Mesodermal cell (in vitro differentiated cells): ENCODE results near the gene OR2T11.

Experiments
- H3K27ac ChIP-seq: 2 replicates; pipeline ENCODE4 v1.7.0; 2013; ENCODE audit warnings: mild to moderate bottlenecking, low read depth, low read length, moderate library complexity; ENCODE audit not compliant: severe bottlenecking
- H3K36me3 ChIP-seq: 2 replicates; pipeline ENCODE4 v1.7.1; 2013; ENCODE audit warnings: mild to moderate bottlenecking, low read length, moderate library complexity; ENCODE audit not compliant: control insufficient read depth, insufficient read depth
- H3K4me1 ChIP-seq: one replicate; pipeline ENCODE4 v1.7.1; 2013; ENCODE audit warnings: mild to moderate bottlenecking, low read length; ENCODE audit not compliant: insufficient read depth, control insufficient read depth, poor library complexity, severe bottlenecking
- H3K4me3 ChIP-seq: 2 replicates; pipeline ENCODE4 v1.7.0; 2013; ENCODE audit warnings: low read length, control low read depth, mild to moderate bottlenecking; ENCODE audit not compliant: insufficient read depth, poor library complexity, severe bottlenecking; ENCODE audit errors: extremely low read depth
- H3K9me3 ChIP-seq: 2 replicates; pipeline ENCODE4 v1.7.1; 2013; ENCODE audit warnings: mild to moderate bottlenecking, low read length, moderate library complexity; ENCODE audit not compliant: control insufficient read depth
- WGBS, 2 experiments: methylation state at CpG; one replicate each; pipeline ENCODE4 v1.1.5; 2013; ENCODE audit warnings: missing lambda C conversion rate in 2 of 2; ENCODE audit not compliant: insufficient coverage in 2 of 2; 5-methylcytosine and 5-hydroxymethylcytosine counted together

Gene OR2T11

GRCh38 chr1:248618119-248618518, 16.8 kb downstream of the OR2T11 start:
- Histone ChIP-seq H3K9me3 (peaks cover 58% of the 10 kb centered on the region), H3K27ac (no peak overlapping the region)
- WGBS, 2 experiments, result 66 to 73% methylated on average over 5 to 7 of the region's 7 CpGs

DNA sequence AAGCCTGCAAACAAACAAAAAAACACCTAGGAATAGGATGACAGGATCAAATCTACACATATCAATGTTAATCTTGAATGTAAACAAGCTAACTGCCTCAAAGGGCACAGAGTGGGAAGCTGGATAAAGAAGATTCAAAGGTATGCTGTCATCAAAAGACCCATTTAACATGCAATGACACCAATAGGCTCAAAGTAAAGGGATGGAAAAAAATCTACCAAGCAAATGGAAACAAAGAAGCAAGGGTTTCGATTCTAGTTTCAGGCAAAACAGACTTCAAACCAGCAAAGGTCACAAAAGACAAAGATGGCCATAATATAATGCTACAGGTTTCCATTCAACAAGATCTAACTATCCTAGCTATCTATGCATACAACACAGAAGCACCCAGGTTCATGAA, 21.1 kb downstream of the OR2T11 start:
- H3K9me3 ChIP-seq, result peaks cover 75% of the 10 kb centered on the region
- 60% methylated on average over 1 of the region's 1 CpG; no CpG with 5 or more reads in 1 of the 2 experiments for WGBS, 2 experiments

More at GRCh38 chr1:248618119-248618518, 16.8 kb downstream of the OR2T11 start:
- Histone ChIP-seq H3K4me1 (no peaks in the 10 kb centered on the region), H3K4me3 (no peak overlapping the region), H3K36me3 (no peaks in the 10 kb centered on the region)

DNA sequence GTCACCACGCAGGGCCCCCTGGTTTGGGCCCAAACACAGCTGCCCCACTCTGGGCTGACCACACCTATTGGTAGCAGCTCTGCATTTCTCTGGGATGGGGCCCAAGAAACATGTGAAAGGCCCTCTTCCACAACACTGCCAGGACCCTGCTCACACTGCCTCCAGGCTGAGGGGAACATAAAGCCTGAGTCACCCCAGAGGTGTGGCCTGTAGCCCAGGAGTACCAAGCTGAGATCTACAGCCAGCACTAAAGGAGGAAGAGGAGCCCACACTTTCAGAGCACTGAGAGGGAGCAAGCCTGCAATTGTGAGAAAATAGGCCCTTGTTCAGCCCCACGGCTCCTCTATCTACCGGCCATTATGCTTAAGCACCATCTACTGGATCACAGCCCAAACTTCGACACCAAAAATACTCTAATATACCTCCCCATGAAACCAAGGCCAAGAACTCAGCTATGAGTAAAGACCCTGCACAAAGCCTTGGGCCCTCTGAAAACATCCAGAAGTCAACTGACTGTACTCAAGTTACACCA, 22.9 kb downstream of the OR2T11 start:
- Histone ChIP-seq H3K9me3 (peaks cover 66% of the 10 kb centered on the region), H3K4me1 (no peaks in the 10 kb centered on the region), H3K4me3 (no peak overlapping the region), H3K27ac (no peak overlapping the region), H3K36me3 (no peaks in the 10 kb centered on the region)
- WGBS, 2 experiments, result 77 to 86% methylated on average over 2 to 3 of the region's 4 CpGs

More for the DNA sequence above, 21.1 kb downstream of the OR2T11 start:
- H3K27ac ChIP-seq, result no peak overlapping the region
- no peaks in the 10 kb centered on the region for H3K4me1 ChIP-seq
- H3K36me3 ChIP-seq, result no peaks in the 10 kb centered on the region
- no peak overlapping the region for H3K4me3 ChIP-seq

- no peak overlapping the region for H3K27ac ChIP-seq
- no peak overlapping the region for H3K4me3 ChIP-seq
- H3K36me3 ChIP-seq, result no peaks in the 10 kb centered on the region
- peaks cover 67% of the 10 kb centered on the region for H3K9me3 ChIP-seq
- no CpG with 5 or more reads among the region's 3 CpGs for WGBS, 2 experiments
- H3K4me1 ChIP-seq, result no peaks in the 10 kb centered on the region
Measured at GRCh38 chr1:248610301-248610700, 24.6 kb downstream of the OR2T11 start.

- peaks cover 33% of the 10 kb centered on the region for H3K9me3 ChIP-seq
- H3K4me3 ChIP-seq, result no peak overlapping the region
Measured at GRCh38 chr1:248599396-248599795, 35.5 kb downstream of the OR2T11 start.

GRCh38 chr1:248597589-248597988, 37.3 kb downstream of the OR2T11 start, which contains the start of gene OR2T10:
Gene OR2T10, minus strand, starts transcription at chr1:248597700. Its CDS starts 3,932 bp downstream, at chr1:248593768.
- Histone ChIP-seq H3K27ac (no peak within 1 kb of the TSS), H3K9me3 (peaks cover 31% of the 10 kb centered on the region)
- 88 to 95% methylated on average over 4 to 5 of the region's 6 CpGs for WGBS, 2 experiments

More at GRCh38 chr1:248599396-248599795, 35.5 kb downstream of the OR2T11 start:
- WGBS, 2 experiments, result 60 to 77% methylated on average over 6 of the region's 8 CpGs
- Histone ChIP-seq H3K36me3 (no peaks in the 10 kb centered on the region), H3K4me1 (no peaks in the 10 kb centered on the region), H3K27ac (no peak overlapping the region)

DNA sequence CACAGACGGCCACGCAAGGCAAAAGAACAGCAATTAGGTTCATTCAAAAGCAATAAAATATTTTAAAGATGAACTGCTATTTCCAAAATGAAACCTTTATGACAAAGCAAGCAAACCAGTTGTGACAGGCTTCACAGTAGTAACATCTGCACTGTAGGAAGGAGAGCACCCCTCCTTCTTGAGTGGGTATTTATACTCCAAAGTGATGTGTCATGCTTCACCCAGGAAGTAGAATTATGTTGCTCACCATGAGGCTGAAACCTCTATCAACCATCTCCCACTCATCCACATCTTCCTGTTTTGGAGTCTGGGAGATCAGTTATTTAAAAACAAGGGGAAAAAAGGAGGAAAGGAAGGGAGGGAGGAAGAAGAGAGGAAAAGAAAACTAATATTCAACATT, 38.3 kb downstream of the OR2T11 start:
- no CpG with 5 or more reads among the region's 2 CpGs for WGBS, 2 experiments
- no peaks in the 10 kb centered on the region for H3K36me3 ChIP-seq
- H3K9me3 ChIP-seq, result peaks cover 27% of the 10 kb centered on the region
- H3K4me1 ChIP-seq, result no peaks in the 10 kb centered on the region
- no peak overlapping the region for H3K4me3 ChIP-seq
- H3K27ac ChIP-seq, result no peak overlapping the region

More at GRCh38 chr1:248597589-248597988, 37.3 kb downstream of the OR2T11 start, which contains the start of gene OR2T10:
- H3K36me3 ChIP-seq, result no peaks in the 10 kb centered on the region
- no peaks in the 10 kb centered on the region for H3K4me1 ChIP-seq
- H3K4me3 ChIP-seq, result no peak within 1 kb of the TSS

- WGBS, 2 experiments, result 73 to 84% methylated on average over 4 to 5 of the region's 5 CpGs
- H3K4me1 ChIP-seq, result no peaks in the 10 kb centered on the region
- H3K27ac ChIP-seq, result no peak overlapping the region
- no peaks in the 10 kb centered on the region for H3K36me3 ChIP-seq
- no peak overlapping the region for H3K4me3 ChIP-seq
- H3K9me3 ChIP-seq, result peaks cover 36% of the 10 kb centered on the region
Measured at GRCh38 chr1:248593226-248593625, 41.7 kb downstream of the OR2T11 start.

- H3K4me1 ChIP-seq, result no peaks in the 10 kb centered on the region
- H3K4me3 ChIP-seq, result no peak overlapping the region
- WGBS, 2 experiments, result no CpG with 5 or more reads among the region's 1 CpG
- no peak overlapping the region for H3K27ac ChIP-seq
- H3K9me3 ChIP-seq, result peaks cover 36% of the 10 kb centered on the region
- no peaks in the 10 kb centered on the region for H3K36me3 ChIP-seq
Measured at GRCh38 chr1:248592655-248593054, 42.2 kb downstream of the OR2T11 start.

DNA sequence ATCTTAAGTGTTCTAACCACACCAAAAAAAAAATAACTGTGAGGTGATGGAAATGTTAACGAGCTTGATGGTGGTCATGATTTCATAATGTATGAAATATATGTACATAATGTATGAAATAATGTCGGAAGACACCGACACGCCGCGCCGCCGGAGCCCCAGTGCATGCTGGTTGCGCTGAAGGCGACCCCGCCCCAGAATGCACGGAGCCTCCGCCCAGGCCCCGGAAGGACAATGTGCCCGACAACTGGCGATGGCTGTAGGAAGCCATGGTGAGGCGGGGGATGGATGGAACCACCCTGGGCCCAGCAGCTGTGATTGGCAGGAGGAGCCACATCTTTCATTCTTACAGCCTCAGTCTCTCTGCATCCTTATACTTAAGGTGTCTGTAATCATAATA, 44.8 kb downstream of the OR2T11 start:
- no peak overlapping the region for H3K27ac ChIP-seq
- H3K4me1 ChIP-seq, result no peaks in the 10 kb centered on the region
- H3K36me3 ChIP-seq, result no peaks in the 10 kb centered on the region
- H3K9me3 ChIP-seq, result peaks cover 25% of the 10 kb centered on the region
- WGBS, 2 experiments, result 87 to 93% methylated on average over 13 to 15 of the region's 17 CpGs
- no peak overlapping the region for H3K4me3 ChIP-seq

DNA sequence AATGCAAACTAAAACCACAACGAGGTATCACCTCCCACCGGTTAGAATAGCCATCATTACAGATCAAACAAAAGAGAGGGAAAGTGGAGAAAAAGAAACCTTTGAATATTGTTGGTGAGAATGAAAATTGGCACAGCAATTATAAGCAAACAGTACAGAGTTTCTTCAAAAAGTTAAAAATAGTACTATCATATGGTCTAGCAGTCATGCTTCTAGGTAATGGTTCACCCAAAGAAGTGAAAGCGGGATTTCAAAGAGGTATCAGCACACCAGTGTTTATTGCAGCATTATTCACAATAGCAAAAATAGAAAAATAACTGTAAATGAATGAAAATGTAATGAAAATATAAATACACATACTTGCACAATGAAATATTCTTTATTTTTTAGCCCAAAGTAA, 45.6 kb downstream of the OR2T11 start:
- H3K4me1 ChIP-seq, result no peaks in the 10 kb centered on the region
- H3K9me3 ChIP-seq, result peaks cover 25% of the 10 kb centered on the region
- H3K27ac ChIP-seq, result no peak overlapping the region
- H3K36me3 ChIP-seq, result no peaks in the 10 kb centered on the region
- no peak overlapping the region for H3K4me3 ChIP-seq
- WGBS, 2 experiments, result no CpG with 5 or more reads among the region's 3 CpGs
